DND-41 (cell line): ENCODE data around the gene PRKAG2.

Experiments
- ATAC-seq: fragments of 200-7000 bp; cut with Tn5 transposase; 3 replicates; pipeline ENCODE4 v1.9.1; 2021; ENCODE audit warnings: low read depth; ENCODE audit not compliant: insufficient read depth
- DNase-seq: peaks from one replicate; pipeline ENCODE4 v3.0.0-alpha.2; 2020
- H2AFZ ChIP-seq: 2 replicates; pipeline ENCODE4 v1.6.0; 2012; ENCODE audit warnings: low read depth, low read length
- H3K27ac ChIP-seq: 2 replicates; pipeline ENCODE4 v1.5.1; 2012; ENCODE audit warnings: low read length, inconsistent platforms
- H3K27me3 ChIP-seq: fragments of 200-600 bp; sonication (generic); 2 replicates; pipeline ENCODE4 v1.6.0; 2012; ENCODE audit warnings: low read length, mild to moderate bottlenecking, inconsistent platforms; ENCODE audit not compliant: insufficient read depth, poor library complexity
- H3K36me3 ChIP-seq: 2 replicates; pipeline ENCODE4 v1.5.1; 2012; ENCODE audit warnings: low read length, inconsistent platforms; ENCODE audit not compliant: insufficient read depth
- H3K4me1 ChIP-seq: 2 replicates; pipeline ENCODE4 v1.5.1; 2012; ENCODE audit warnings: mild to moderate bottlenecking, low read length; ENCODE audit not compliant: insufficient read depth
- H3K4me2 ChIP-seq: 2 replicates; pipeline ENCODE4 v1.6.0; 2012; ENCODE audit warnings: mild to moderate bottlenecking, moderate library complexity, low read length, inconsistent platforms; ENCODE audit not compliant: insufficient read depth
- H3K4me3 ChIP-seq, 2 experiments: fragments of 200-600 bp in 1 of 2; shearing (Covaris generic) in 1 of 2; 2 replicates each; pipeline ENCODE4 v1.5.1; 2012 to 2016; ENCODE audit warnings: inconsistent platforms in 2 of 2, low read length in 2 of 2, mild to moderate bottlenecking in 2 of 2, low read depth in 1 of 2, moderate library complexity in 1 of 2
- H3K79me2 ChIP-seq: 2 replicates; pipeline ENCODE4 v1.6.0; 2012; ENCODE audit warnings: low read length, inconsistent platforms; ENCODE audit not compliant: insufficient read depth
- H3K9ac ChIP-seq: 2 replicates; pipeline ENCODE4 v1.6.0; 2012; ENCODE audit warnings: low read depth, mild to moderate bottlenecking, inconsistent platforms, low read length, moderate library complexity
- H3K9me3 ChIP-seq: 2 replicates; pipeline ENCODE4 v1.5.1; 2012; ENCODE audit warnings: low read length, moderate library complexity, mild to moderate bottlenecking, inconsistent platforms; ENCODE audit not compliant: insufficient read depth, severe bottlenecking
- H4K20me1 ChIP-seq: 2 replicates; pipeline ENCODE4 v1.6.0; 2012; ENCODE audit warnings: low read length; ENCODE audit not compliant: insufficient read depth
- EZH2 ChIP-seq: IDR thresholded peaks from 3 replicates; pipeline ENCODE4 v1.6.1; 2012; ENCODE audit warnings: borderline replicate concordance, low read depth, mild to moderate bottlenecking, moderate library complexity, low read length, inconsistent platforms; ENCODE audit not compliant: severe bottlenecking
- TF ChIP-seq, protein P1 (sequence below): IDR thresholded peaks from 2 replicates; pipeline ENCODE4 v1.5.1; 2012; ENCODE audit warnings: borderline replicate concordance, low read length, moderate library complexity, mild to moderate bottlenecking; ENCODE audit not compliant: poor library complexity, severe bottlenecking; ENCODE audit errors: extremely low read depth

Gene PRKAG2

DNA sequence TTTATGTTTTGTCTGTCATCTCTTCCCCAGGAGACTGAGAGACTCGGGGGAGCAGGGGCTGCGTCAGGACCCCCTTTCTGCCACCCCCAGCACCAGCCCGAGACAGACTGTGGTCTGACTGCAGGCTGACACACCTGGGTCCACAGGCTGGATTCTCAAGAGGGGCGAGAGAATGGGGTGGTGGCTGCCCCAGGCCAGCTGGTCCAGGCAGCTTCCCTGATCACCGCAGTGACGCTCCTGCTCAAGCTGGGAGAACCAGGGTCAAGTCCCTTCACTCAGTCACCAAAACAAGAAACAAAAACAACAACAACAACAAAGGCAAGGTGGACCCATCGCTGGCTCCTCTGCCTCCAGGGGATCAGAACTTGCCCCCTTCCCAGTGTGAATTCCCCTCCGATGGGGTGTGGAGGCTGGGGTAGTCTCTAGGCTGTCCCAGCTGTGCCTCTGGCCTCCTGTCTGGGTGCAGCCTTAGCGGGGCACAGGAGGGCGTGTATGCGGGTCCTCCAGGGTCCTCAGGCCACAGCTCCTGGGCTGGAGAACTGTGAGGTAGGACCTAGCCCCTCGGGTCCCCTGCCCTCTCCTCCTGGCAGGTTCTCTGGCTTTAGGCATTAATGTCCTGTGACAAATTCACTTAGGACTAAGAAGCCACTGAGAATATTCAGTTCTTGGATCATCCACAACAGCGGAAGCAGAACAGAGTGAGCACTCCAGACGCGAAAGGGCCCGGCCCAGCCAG lies 40.6 kb downstream of the PRKAG2 start:
- Histone ChIP-seq H3K36me3 (no peaks in the 10 kb centered on the region), H3K27ac (no peak overlapping the region), H4K20me1 (no peaks in the 10 kb centered on the region), H2AFZ (no peak overlapping the region), H3K9me3 (no peaks in the 10 kb centered on the region), H3K27me3 (peaks cover 4% of the 10 kb centered on the region), H3K79me2 (no peaks in the 10 kb centered on the region), H3K4me1 (peaks cover 11% of the 10 kb centered on the region), H3K9ac (no peak overlapping the region), H3K4me3 (no peak overlapping the region), H3K4me2 (no peak overlapping the region)
- DNase-seq = no peak
- TF ChIP-seq, protein P1, sequence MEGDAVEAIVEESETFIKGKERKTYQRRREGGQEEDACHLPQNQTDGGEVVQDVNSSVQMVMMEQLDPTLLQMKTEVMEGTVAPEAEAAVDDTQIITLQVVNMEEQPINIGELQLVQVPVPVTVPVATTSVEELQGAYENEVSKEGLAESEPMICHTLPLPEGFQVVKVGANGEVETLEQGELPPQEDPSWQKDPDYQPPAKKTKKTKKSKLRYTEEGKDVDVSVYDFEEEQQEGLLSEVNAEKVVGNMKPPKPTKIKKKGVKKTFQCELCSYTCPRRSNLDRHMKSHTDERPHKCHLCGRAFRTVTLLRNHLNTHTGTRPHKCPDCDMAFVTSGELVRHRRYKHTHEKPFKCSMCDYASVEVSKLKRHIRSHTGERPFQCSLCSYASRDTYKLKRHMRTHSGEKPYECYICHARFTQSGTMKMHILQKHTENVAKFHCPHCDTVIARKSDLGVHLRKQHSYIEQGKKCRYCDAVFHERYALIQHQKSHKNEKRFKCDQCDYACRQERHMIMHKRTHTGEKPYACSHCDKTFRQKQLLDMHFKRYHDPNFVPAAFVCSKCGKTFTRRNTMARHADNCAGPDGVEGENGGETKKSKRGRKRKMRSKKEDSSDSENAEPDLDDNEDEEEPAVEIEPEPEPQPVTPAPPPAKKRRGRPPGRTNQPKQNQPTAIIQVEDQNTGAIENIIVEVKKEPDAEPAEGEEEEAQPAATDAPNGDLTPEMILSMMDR = no peak
- TF ChIP-seq EZH2 = no peak
- no peak for ATAC-seq

DNA sequence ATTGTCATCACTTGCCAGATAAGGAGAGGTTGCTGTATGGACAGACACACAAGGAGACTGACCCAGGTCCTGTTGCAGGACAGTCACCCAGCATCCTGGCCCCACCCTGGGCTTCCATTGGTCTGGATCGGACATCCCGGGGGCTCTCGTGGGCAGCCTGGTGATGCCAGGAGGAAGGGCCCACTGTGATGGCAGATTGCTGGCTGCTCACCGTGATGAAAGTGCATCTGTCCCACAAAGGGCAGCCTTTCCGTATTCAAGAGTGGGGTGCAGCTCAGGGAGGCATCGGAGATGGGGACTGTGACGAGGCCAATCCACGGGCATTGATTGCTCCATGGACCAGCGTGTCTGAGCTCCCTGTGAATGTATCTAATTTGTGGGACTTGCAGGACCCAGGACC lies 41.3 kb downstream of the PRKAG2 start:
- no peak for ATAC-seq
- peaks cover 11% of the 10 kb centered on the region for H3K4me1 ChIP-seq

DNA sequence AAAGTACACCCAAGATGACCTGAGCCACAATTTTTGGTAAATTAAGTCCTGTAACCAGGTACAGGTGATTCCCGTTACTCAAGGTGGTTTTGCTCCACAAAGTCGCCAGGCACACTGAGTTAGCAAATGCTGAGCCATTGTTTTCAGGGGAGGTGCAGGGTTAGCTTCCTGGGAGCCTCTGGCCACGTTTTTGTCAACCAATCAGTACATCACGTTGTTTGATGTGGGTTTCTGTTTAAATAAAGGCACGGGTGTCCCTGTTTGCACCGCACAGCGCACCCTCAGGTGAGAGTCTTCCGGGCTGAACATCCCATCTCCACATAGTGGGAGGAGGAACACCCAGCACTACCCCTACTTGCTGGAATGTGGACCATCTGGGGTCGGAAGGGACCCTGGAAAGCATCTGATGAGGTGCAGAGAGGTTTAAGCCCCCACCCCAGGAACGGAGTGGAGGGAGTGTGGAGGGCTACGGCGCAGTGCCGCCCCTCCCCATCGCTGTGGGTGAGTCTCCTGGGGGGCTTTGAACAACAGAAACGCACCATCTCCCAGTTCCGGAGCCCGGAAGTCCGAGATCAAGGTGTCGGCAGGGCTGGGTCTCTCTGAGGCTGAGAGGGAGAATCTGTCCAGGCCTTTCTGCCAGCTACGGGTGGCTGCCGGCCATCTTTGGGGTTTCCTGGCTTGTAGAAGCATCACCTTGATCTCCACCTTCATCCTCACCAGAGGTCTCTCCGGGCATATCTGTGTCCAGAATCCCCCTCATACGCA lies 42.5 kb downstream of the PRKAG2 start:
- TF ChIP-seq, protein P1 = no peak
- no peak for TF ChIP-seq EZH2
- Histone ChIP-seq H4K20me1 (no peaks in the 10 kb centered on the region), H3K27ac (no peak overlapping the region), H3K9me3 (no peaks in the 10 kb centered on the region), H3K9ac (no peak overlapping the region), H3K4me3 (no peak overlapping the region), H3K4me2 (no peak overlapping the region), H3K79me2 (no peaks in the 10 kb centered on the region), H3K27me3 (peaks cover 4% of the 10 kb centered on the region), H3K36me3 (no peaks in the 10 kb centered on the region), H2AFZ (no peak overlapping the region), H3K4me1 (peaks cover 8% of the 10 kb centered on the region)
- peak; percentile 43; the same call in 1 of the 3 replicates for ATAC-seq
- no peak for DNase-seq

More for the DNA sequence above, 41.3 kb downstream of the PRKAG2 start:
- H3K27ac ChIP-seq = no peak overlapping the region
- no peak for DNase-seq
- TF ChIP-seq, protein P1 = no peak
- no peak for TF ChIP-seq EZH2
- no peak overlapping the region for H3K9ac ChIP-seq
- no peaks in the 10 kb centered on the region for H3K79me2 ChIP-seq
- no peaks in the 10 kb centered on the region for H3K36me3 ChIP-seq
- H4K20me1 ChIP-seq = no peaks in the 10 kb centered on the region
- H3K4me3 ChIP-seq = no peak overlapping the region
- peaks cover 4% of the 10 kb centered on the region for H3K27me3 ChIP-seq
- H3K4me2 ChIP-seq = no peak overlapping the region
- no peak overlapping the region for H2AFZ ChIP-seq
- H3K9me3 ChIP-seq = no peaks in the 10 kb centered on the region
